IMR-90 (cell line): ENCODE measurements around the gene TRPV4. TPM values are rescaled to one million over a fixed set of nuclear protein-coding genes. Genes with fewer than 3 reads are reported as not detected.
A peak's percentile ranks its signal among the peaks of the same experiment; 100 is the strongest.

Source experiments
- ATAC-seq: fragments of 200-7000 bp; cut with Tn5 transposase; 2 replicates; pipeline ENCODE4 v1.9.1; 2020; ENCODE audit warnings: low read depth, mild to moderate bottlenecking, moderate library complexity
- BruUV-seq: library from RNA; stranded (reverse); fragments of 400-500 nt; replicated peaks from 2 replicates; lab custom pipeline; 2021; lab: Mats Ljungman, UMichigan
- CTCF ChIA-PET: fragments of 300-600 bp; formaldehyde crosslinking; extraction: SDS; loops from one replicate; lab custom pipeline; 2021; ENCODE audit warnings: antibody characterized with exemption; lab: Yijun Ruan, JAX
- POLR2A ChIA-PET: fragments of 300-600 bp; sonication (Branson Sonifier 250); formaldehyde crosslinking; loops from one replicate; lab custom pipeline; 2022; ENCODE audit warnings: antibody characterized with exemption; ENCODE audit not compliant: unreplicated experiment; lab: Charles Lee
- DNase-seq: peaks from one replicate; pipeline ENCODE4 v3.0.0; 2013
- H2AFZ ChIP-seq: replicated peaks from 2 replicates; pipeline ENCODE3; 2013; ENCODE audit warnings: low read length, mild to moderate bottlenecking; ENCODE audit not compliant: poor library complexity
- H2AK5ac ChIP-seq: 2 replicates; pipeline ENCODE4 v1.6.1; 2013; ENCODE audit warnings: low read depth, low read length, inconsistent platforms
- H2AK9ac ChIP-seq: replicated peaks from 2 replicates; pipeline ENCODE3; 2013; ENCODE audit warnings: mild to moderate bottlenecking, low read depth, low read length, moderate library complexity; ENCODE audit not compliant: poor library complexity
- H2BK120ac ChIP-seq: 2 replicates; pipeline ENCODE4 v1.6.1; 2013; ENCODE audit warnings: low read depth, low read length, inconsistent platforms
- H2BK15ac ChIP-seq: 3 replicates; pipeline ENCODE4 v1.6.1; 2013; ENCODE audit warnings: low read depth, low read length, inconsistent platforms
- H2BK20ac ChIP-seq: 2 replicates; pipeline ENCODE4 v1.6.1; 2013; ENCODE audit warnings: low read depth, mild to moderate bottlenecking, inconsistent platforms, low read length, moderate library complexity
- H2BK5ac ChIP-seq: 2 replicates; pipeline ENCODE4 v1.6.1; 2013; ENCODE audit warnings: mild to moderate bottlenecking, low read depth, low read length, inconsistent platforms; ENCODE audit not compliant: poor library complexity, severe bottlenecking
- H3K14ac ChIP-seq: replicated peaks from 2 replicates; pipeline ENCODE4 v1.6.1; 2013; ENCODE audit warnings: low read depth, low read length, inconsistent platforms
- H3K18ac ChIP-seq: 2 replicates; pipeline ENCODE4 v1.6.1; 2013; ENCODE audit warnings: low read depth, low read length, control low read depth
- H3K23ac ChIP-seq: 2 replicates; pipeline ENCODE4 v1.6.1; 2013; ENCODE audit warnings: low read depth, low read length, inconsistent platforms
- H3K27ac ChIP-seq: 2 replicates; pipeline ENCODE4 v1.5.1; 2013; ENCODE audit warnings: mild to moderate bottlenecking, control low read depth, low read length; ENCODE audit not compliant: insufficient read depth
- H3K27me3 ChIP-seq: 2 replicates; pipeline ENCODE4 v1.6.1; 2013; ENCODE audit warnings: low read length; ENCODE audit not compliant: control insufficient read depth, insufficient read depth
- H3K36me3 ChIP-seq: 2 replicates; pipeline ENCODE4 v1.6.1; 2013; ENCODE audit warnings: low read length, mixed read lengths; ENCODE audit not compliant: control insufficient read depth, insufficient read depth
- H3K4ac ChIP-seq: 2 replicates; pipeline ENCODE4 v1.6.1; 2013; ENCODE audit warnings: low read depth, low read length, inconsistent platforms
- H3K4me1 ChIP-seq: 2 replicates; pipeline ENCODE4 v1.6.1; 2013; ENCODE audit warnings: low read length, mixed read lengths; ENCODE audit not compliant: control insufficient read depth, insufficient read depth
- H3K4me2 ChIP-seq: 2 replicates; pipeline ENCODE4 v1.6.1; 2013; ENCODE audit warnings: low read depth, mild to moderate bottlenecking, control low read depth, low read length, moderate library complexity
- H3K4me3 ChIP-seq: 2 replicates; pipeline ENCODE4 v1.5.1; 2013; ENCODE audit warnings: low read depth, mild to moderate bottlenecking, control low read depth, low read length, moderate library complexity; ENCODE audit not compliant: insufficient read depth
- H3K56ac ChIP-seq: 2 replicates; pipeline ENCODE4 v1.6.1; 2013; ENCODE audit warnings: low read length, inconsistent platforms; ENCODE audit not compliant: insufficient read depth; ENCODE audit errors: extremely low read depth
- H3K79me1 ChIP-seq, 2 experiments: 2 replicates each; pipeline ENCODE4 v1.6.1; 2013; ENCODE audit warnings: low read length in 2 of 2, inconsistent platforms in 1 of 2, low read depth in 1 of 2
- H3K9ac ChIP-seq: 2 replicates; pipeline ENCODE4 v1.6.1; 2013; ENCODE audit warnings: low read depth, low read length, control low read depth
- H3K9me1 ChIP-seq: 2 replicates; pipeline ENCODE4 v1.6.1; 2013; ENCODE audit warnings: low read length, inconsistent platforms; ENCODE audit not compliant: insufficient read depth
- H3K9me3 ChIP-seq: 2 replicates; pipeline ENCODE4 v1.6.1; 2013; ENCODE audit warnings: low read length; ENCODE audit not compliant: control insufficient read depth, insufficient read depth
- H4K20me1 ChIP-seq: 2 replicates; pipeline ENCODE4 v1.6.1; 2013; ENCODE audit warnings: low read length, inconsistent platforms; ENCODE audit not compliant: insufficient read depth
- H4K5ac ChIP-seq: 2 replicates; pipeline ENCODE4 v1.6.1; 2013; ENCODE audit warnings: mild to moderate bottlenecking, low read depth, low read length, control low read depth
- H4K8ac ChIP-seq, 2 experiments: 2 replicates each; pipeline ENCODE4 v1.6.1; 2013; ENCODE audit warnings: low read depth in 2 of 2, low read length in 2 of 2, control low read depth in 1 of 2, inconsistent platforms in 1 of 2
- H4K91ac ChIP-seq: 2 replicates; pipeline ENCODE4 v1.6.1; 2013; ENCODE audit warnings: low read depth, low read length, inconsistent platforms; ENCODE audit not compliant: insufficient read depth
- BHLHE40 ChIP-seq: fragments of 150-350 bp; IDR thresholded peaks from 2 replicates; pipeline ENCODE4 v1.6.1; 2016; ENCODE audit warnings: mild to moderate bottlenecking, low read depth, low read length
- CEBPB ChIP-seq: IDR thresholded peaks from 2 replicates; pipeline ENCODE4 v1.6.1; 2012; ENCODE audit warnings: low read depth, low read length, improper control_type of control experiment
- CHD1 ChIP-seq: IDR thresholded peaks from 2 replicates; pipeline ENCODE4 v1.6.1; 2012; ENCODE audit warnings: low read depth, low read length, improper control_type of control experiment
- FOS ChIP-seq: fragments of 150-350 bp; IDR thresholded peaks from 2 replicates; pipeline ENCODE4 v1.6.1; 2016; ENCODE audit warnings: low read depth, low read length
- MAFK ChIP-seq: IDR thresholded peaks from 2 replicates; pipeline ENCODE4 v1.6.1; 2012; ENCODE audit warnings: low read depth, low read length, improper control_type of control experiment
- MAZ ChIP-seq: IDR thresholded peaks from 2 replicates; pipeline ENCODE4 v1.6.1; 2012; ENCODE audit warnings: low read depth, mild to moderate bottlenecking, low read length, improper control_type of control experiment, moderate library complexity, borderline replicate concordance
- MXI1 ChIP-seq: IDR thresholded peaks from 2 replicates; pipeline ENCODE4 v1.6.1; 2012; ENCODE audit warnings: low read depth, mild to moderate bottlenecking, low read length, moderate library complexity, borderline replicate concordance
- NFE2L2 ChIP-seq: fragments of 150-350 bp; IDR thresholded peaks from 2 replicates; pipeline ENCODE4 v1.6.1; 2016; ENCODE audit warnings: low read depth, mild to moderate bottlenecking, low read length
- POLR2A ChIP-seq: IDR thresholded peaks from 2 replicates; pipeline ENCODE4 v1.6.1; 2012; ENCODE audit warnings: mild to moderate bottlenecking, low read depth, low read length
- RAD21 ChIP-seq: IDR thresholded peaks from 2 replicates; pipeline ENCODE4 v1.6.1; 2012; ENCODE audit warnings: low read length, improper control_type of control experiment
- RCOR1 ChIP-seq: IDR thresholded peaks from 2 replicates; pipeline ENCODE4 v1.6.1; 2012; ENCODE audit warnings: mild to moderate bottlenecking, low read length, improper control_type of control experiment; ENCODE audit not compliant: insufficient replicate concordance
- RFX5 ChIP-seq: IDR thresholded peaks from 2 replicates; pipeline ENCODE4 v1.8.0; 2012; ENCODE audit warnings: low read depth, mild to moderate bottlenecking, low read length, moderate library complexity
- SMC3 ChIP-seq: fragments of 150-350 bp; IDR thresholded peaks from 2 replicates; pipeline ENCODE4 v1.6.1; 2016; ENCODE audit warnings: low read depth, mild to moderate bottlenecking, antibody characterized with exemption, low read length, moderate library complexity
- WGBS, 2 experiments: methylation state at CpG; one replicate each; pipeline versions ENCODE4 v1.1.5 to v1.1.7; 2013; ENCODE audit warnings: missing lambda C conversion rate in 2 of 2; ENCODE audit not compliant: insufficient read length in 1 of 2; ENCODE audit errors: extremely low coverage in 2 of 2; 5-methylcytosine and 5-hydroxymethylcytosine counted together
- dilution Hi-C: fragments of 300-500 bp; cut with HindIII; formaldehyde crosslinking; loops from one replicate; pipeline ENCODE4 v1.14.3; 2018; ENCODE audit warnings: low sequenced_read_pairs; ENCODE audit not compliant: unreplicated experiment
- in situ Hi-C: fragments of 300-500 bp; cut with MboI; formaldehyde crosslinking; loops from 3 replicates; pipeline ENCODE4 v1.14.3; 2019; ENCODE audit warnings: low sequenced_read_pairs, inconsistent platforms, mixed read lengths
- intact Hi-C: fragments of 100-400 bp; cut with micrococcal nuclease; formaldehyde crosslinking; loops from 2 replicates; pipeline ENCODE4 v1.10.0; 2022
- polyA plus RNA-seq, 3 experiments: library from polyadenylated mRNA; depleted of rRNA; stranded (reverse); fragments of >200 nt; gene quantifications; 2 replicates each; pipeline ENCODE4 v1.2.3, GENCODE V29; 2012; ENCODE audit warnings: low replicate concordance in 1 of 3
- total RNA-seq: library from RNA; depleted of rRNA; stranded (reverse); fragments of >200 nt; gene quantifications from 2 replicates; pipeline ENCODE4 v1.2.3, GENCODE V29; 2012
- TF ChIP-seq, protein P1 (sequence below): fragments of 150-350 bp; IDR thresholded peaks from 2 replicates; pipeline ENCODE4 v1.6.1; 2017; ENCODE audit warnings: mild to moderate bottlenecking, antibody characterized with exemption, low read length, low read depth
- TF ChIP-seq, protein P2 (sequence below): conservative IDR thresholded peaks from 2 replicates; pipeline ENCODE4 v1.5.1; 2012; ENCODE audit warnings: mild to moderate bottlenecking, low read depth, low read length, improper control_type of control experiment
- TF ChIP-seq, protein P3 (sequence below): fragments of 150-350 bp; IDR thresholded peaks from 2 replicates; pipeline ENCODE4 v1.6.1; 2016; ENCODE audit warnings: low read depth, mild to moderate bottlenecking, low read length, moderate library complexity, borderline replicate concordance

Gene TRPV4
- total and polyA plus RNA-seq, 2 of the 4 experiments (the other 2 are of a cell fraction) = 1.1 to 6.1 TPM

- H3K23ac ChIP-seq = no peak overlapping the region
- H2BK120ac ChIP-seq = no peak overlapping the region
- H3K56ac ChIP-seq = no peak overlapping the region
- H3K27me3 ChIP-seq = peaks cover 3% of the 10 kb centered on the region; the same call in 1 of the 2 replicates
- intact Hi-C loops (loop anchor here (5.0 kb wide), 1 partner anchor 56 kb away; no protein-coding TSS in a partner anchor), dilution Hi-C loops (no loop called here), in situ Hi-C loops (loop anchor here (5.0 to 10.0 kb wide), 3 partner anchors 181 to 349 kb away; no protein-coding TSS in a partner anchor)
- H4K5ac ChIP-seq = no peak overlapping the region
- WGBS, 2 experiments = 38% methylated on average over 5 of the region's 21 CpGs; no CpG with 5 or more reads in 1 of the 2 experiments
- H3K4ac ChIP-seq = no peak overlapping the region
- H4K91ac ChIP-seq = no peak overlapping the region
- H2AK5ac ChIP-seq = no peak overlapping the region
- H2BK15ac ChIP-seq = no peak overlapping the region
- ChIA-PET CTCF (interaction anchor here (1.2 kb wide), 1 partner anchor 176 kb away, joined by 4 read pairs; no protein-coding TSS in a partner anchor), POLR2A (no interaction called here)
- H4K20me1 ChIP-seq = no peaks in the 10 kb centered on the region
- no peak overlapping the region for H2AK9ac ChIP-seq
- H3K9me3 ChIP-seq = no peaks in the 10 kb centered on the region
- no peaks in the 10 kb centered on the region for H3K36me3 ChIP-seq
- no peak overlapping the region for H3K14ac ChIP-seq
- H3K4me3 ChIP-seq = no peak overlapping the region
- no peaks in the 10 kb centered on the region for H3K9me1 ChIP-seq
- TF ChIP-seq SMC3 = no peak
- no peak for TF ChIP-seq MAFK
- TF ChIP-seq MAZ = no peak
- TF ChIP-seq, protein P1, sequence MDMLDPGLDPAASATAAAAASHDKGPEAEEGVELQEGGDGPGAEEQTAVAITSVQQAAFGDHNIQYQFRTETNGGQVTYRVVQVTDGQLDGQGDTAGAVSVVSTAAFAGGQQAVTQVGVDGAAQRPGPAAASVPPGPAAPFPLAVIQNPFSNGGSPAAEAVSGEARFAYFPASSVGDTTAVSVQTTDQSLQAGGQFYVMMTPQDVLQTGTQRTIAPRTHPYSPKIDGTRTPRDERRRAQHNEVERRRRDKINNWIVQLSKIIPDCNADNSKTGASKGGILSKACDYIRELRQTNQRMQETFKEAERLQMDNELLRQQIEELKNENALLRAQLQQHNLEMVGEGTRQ = no peak
- no peak for TF ChIP-seq CEBPB
- no peak for TF ChIP-seq MXI1
- TF ChIP-seq RFX5 = no peak
- no peak for TF ChIP-seq BHLHE40
- TF ChIP-seq, protein P2, sequence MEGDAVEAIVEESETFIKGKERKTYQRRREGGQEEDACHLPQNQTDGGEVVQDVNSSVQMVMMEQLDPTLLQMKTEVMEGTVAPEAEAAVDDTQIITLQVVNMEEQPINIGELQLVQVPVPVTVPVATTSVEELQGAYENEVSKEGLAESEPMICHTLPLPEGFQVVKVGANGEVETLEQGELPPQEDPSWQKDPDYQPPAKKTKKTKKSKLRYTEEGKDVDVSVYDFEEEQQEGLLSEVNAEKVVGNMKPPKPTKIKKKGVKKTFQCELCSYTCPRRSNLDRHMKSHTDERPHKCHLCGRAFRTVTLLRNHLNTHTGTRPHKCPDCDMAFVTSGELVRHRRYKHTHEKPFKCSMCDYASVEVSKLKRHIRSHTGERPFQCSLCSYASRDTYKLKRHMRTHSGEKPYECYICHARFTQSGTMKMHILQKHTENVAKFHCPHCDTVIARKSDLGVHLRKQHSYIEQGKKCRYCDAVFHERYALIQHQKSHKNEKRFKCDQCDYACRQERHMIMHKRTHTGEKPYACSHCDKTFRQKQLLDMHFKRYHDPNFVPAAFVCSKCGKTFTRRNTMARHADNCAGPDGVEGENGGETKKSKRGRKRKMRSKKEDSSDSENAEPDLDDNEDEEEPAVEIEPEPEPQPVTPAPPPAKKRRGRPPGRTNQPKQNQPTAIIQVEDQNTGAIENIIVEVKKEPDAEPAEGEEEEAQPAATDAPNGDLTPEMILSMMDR = no peak
- TF ChIP-seq POLR2A = no peak
- TF ChIP-seq, protein P3, sequence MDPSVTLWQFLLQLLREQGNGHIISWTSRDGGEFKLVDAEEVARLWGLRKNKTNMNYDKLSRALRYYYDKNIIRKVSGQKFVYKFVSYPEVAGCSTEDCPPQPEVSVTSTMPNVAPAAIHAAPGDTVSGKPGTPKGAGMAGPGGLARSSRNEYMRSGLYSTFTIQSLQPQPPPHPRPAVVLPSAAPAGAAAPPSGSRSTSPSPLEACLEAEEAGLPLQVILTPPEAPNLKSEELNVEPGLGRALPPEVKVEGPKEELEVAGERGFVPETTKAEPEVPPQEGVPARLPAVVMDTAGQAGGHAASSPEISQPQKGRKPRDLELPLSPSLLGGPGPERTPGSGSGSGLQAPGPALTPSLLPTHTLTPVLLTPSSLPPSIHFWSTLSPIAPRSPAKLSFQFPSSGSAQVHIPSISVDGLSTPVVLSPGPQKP = no peak
- TF ChIP-seq NFE2L2 = no peak
- no peak for TF ChIP-seq RCOR1
- TF ChIP-seq CHD1 = no peak
- TF ChIP-seq FOS = no peak
- no peak for TF ChIP-seq RAD21
- H3K79me1 ChIP-seq = no peaks in the 10 kb centered on the region
- DNase-seq (no peak), ATAC-seq (no peak)
- H3K4me1 ChIP-seq = no peaks in the 10 kb centered on the region
- peak overlapping the region; percentile 46 for H2AFZ ChIP-seq
- H3K9ac ChIP-seq = no peak overlapping the region
- no peak overlapping the region for H2BK20ac ChIP-seq
- H2BK5ac ChIP-seq = no peak overlapping the region
- no peak overlapping the region for H4K8ac ChIP-seq
- H3K4me2 ChIP-seq = no peak overlapping the region
- H3K27ac ChIP-seq = no peak overlapping the region
- no TSS peak for BruUV-seq
- no peak overlapping the region for H3K18ac ChIP-seq
Observed at GRCh38 chr12:109773384-109774011, 59.7 kb downstream of the TRPV4 start.
